Hepatic stellate cell (primary cell): Measurements from ENCODE around the gene ATP5ME.
"Not testable (repeated sequence)": the region's sequence is repeated elsewhere in the genome, so short reads cannot be mapped to it uniquely, and the experiment has no call there.

Experiments used
- DNase-seq: peaks from one replicate; pipeline ENCODE4 v3.0.0; 2011; ENCODE audit warnings: low spot score

The ATP5ME gene

DNA sequence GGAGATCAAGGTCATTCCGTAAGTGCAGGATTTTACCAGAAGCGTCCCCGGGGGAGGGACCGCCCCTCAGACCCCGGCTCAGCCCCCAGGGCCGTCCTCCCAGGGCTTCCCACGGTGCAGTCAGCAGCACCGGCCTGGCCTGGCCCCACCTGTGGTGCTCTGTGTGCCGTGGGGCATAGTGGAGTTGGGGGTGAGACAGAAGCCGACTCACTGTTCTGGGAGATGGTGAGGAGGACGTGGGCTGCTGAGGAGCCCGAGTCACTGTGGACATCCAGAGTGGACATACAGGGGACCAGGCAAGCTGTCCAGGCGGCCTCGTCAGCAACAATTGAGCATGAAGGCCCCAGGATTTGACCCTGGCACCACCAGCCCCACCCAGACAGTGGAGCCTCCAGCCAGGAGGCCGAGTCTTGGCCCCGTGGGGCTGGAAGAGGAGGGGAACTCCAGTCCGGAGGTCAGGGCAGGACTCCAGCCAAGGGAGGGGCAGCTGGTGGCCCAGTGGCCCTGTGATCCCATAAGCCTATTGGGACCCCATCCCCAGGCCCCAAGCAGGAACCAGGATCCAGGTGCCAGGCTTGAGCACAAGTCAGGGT lies 19.1 kb downstream of the ATP5ME start:
- no peak for DNase-seq

- DNase-seq = no peak
Observed at GRCh38 chr4:654503-654845, 19.6 kb downstream of the ATP5ME start.

GRCh38 chr4:653831-654502 lies 20.1 kb downstream of the ATP5ME start:
- DNase-seq = no peak

DNA sequence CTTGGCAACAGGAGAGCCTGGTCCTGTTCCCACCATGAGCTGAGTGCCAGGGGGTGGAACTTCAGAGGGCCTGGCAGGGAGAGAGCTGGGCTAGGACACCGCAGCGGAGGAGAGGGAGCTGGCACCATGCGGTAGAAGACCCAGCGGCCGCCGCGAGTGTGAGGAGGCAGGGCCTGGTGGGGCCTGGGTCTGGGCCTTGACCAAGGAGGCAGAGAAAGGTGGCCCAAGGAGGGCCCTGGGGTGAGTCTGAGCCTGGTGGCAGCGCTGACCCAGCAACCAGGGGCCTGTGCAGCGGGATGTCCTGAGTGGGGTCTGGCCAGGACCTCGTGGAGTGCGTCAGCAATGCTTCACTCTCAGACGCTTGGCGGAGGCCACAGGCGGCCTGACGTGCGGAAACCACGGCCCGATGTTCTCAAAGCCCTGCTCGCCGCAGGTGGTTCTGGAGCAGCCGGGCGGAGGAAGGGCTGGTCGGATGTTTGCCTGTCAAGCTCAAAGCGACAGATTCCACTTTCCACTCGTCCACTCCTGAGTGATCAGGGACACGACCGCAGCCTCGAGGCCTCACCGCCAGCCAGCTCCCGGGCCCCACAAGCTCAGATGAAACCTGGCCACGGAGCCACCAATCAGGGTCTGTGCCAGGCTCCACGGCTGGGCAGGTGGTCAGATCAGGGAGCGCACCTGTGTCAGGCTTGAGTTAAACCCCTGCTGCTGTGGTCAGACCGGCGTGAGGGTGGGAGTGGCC lies 20.8 kb downstream of the ATP5ME start:
- no peak for DNase-seq

DNA sequence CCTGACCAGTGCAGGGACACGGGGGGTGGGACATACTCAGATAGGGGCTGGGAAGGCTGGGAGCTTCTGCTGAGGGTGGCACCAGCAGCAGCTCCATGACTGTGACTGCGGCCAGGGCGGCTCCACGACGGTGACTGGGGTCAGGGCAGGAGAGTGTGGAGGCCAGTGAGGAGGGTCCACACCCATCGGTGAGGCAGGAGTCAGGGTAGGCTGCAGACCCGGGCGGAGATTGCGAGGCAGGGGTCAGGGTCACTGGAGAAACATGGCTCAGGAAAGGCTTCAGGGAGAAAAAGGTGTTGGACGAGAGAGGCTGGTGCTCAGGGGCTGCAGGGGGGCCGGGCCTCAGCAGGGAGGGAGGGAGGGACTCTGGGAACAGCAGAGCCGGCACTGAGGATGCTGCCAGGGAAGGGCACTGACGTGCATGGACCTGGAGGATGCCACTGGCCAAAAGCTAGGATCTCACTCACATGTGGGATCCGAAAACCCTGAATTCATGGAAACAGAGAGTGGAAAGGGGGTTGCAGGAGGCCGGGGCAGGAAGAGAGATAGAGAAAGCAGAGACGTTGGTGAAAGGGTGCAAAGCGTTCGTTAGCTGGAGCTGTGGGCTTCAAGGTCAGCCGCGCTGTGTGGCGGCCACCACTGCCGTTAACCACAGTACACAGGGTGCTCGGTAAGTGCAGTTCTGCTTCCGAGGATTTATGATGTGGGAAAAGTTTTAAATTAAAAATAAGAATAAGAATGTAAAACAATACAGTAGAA lies 22.0 kb downstream of the ATP5ME start:
- DNase-seq = no peak

- DNase-seq = no peak
Observed at GRCh38 chr4:650951-651883, 22.9 kb downstream of the ATP5ME start.

- DNase-seq = no peak
Observed at GRCh38 chr4:650461-650860, 23.6 kb downstream of the ATP5ME start.

- DNase-seq = no peak
Observed at GRCh38 chr4:649751-650310, 24.2 kb downstream of the ATP5ME start.

DNA sequence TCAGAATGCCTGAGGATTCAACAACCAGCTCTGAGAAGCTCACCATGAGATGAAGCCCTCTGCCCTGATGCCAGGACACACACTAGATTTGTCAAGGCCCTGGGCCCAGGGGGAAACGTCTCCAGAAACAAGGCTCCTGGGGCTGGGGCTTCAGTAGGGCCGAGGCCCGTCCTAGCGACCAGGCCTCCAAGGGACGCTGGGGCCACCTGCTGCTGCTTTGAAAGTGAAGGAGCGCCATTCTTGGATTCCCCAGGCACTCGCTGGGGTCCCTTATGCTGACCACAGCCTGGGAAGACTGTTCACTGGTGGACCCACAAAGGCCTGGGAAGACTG lies 24.8 kb downstream of the ATP5ME start:
- no peak for DNase-seq

DNA sequence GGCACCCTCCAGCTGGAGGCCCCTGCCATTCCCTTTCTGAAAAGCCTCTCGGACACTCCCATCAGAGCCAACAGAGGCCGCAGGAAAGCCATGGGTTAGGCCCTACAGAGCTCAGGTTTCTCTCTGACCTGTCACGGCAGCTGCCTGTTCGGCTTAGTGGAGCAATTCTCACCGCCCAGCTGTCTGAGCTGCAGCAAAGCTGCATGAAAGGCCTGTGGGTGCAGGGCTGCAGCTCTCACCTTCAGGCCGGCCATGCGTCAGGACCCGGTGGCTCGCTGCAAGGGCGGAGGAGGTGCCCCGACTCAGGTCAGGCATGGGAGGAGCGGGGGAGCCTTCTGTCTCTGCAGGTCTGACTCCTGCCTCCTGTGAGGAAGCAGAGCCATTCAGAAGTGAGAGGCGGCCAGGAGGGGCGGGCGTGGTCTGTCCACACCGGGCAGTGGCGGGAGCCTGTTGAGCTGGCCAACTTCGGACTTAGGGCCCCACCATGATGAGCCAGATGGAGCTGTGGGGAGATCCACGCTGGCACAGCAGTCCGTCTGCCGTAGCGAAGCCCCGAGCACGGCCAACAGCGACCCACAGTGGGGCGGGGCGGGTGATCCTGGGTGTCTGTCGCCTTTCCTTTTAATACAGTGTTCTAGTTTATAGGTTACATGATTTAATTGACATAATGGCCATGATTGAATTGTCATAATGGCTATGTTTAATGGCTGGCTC lies 25.3 kb downstream of the ATP5ME start:
- DNase-seq = no peak

GRCh38 chr4:647481-647880 lies 26.6 kb downstream of the ATP5ME start:
- no peak for DNase-seq

DNA sequence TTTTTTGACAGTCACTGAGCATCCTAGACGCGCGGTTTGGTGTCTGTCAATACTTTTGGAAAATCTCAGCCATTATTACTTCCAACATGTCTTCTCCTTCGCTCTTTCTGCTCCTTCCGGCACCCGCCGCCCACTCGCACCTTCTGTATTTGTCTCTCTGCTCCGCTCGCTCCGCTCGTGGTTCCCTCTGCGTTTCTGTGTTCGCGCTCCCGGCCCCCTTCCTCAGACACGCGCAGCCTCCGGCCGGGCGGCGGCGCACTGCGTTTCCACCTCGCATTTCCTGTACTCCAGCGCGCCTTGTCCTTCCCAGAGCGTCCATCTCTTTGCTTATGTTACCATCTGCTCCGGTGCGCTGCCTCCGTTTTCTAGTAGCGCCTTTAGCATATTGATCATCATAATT lies 27.6 kb downstream of the ATP5ME start:
- DNase-seq = no peak

GRCh38 chr4:642366-642765 lies 31.7 kb downstream of the ATP5ME start:
- not testable (repeated sequence) for DNase-seq

DNA sequence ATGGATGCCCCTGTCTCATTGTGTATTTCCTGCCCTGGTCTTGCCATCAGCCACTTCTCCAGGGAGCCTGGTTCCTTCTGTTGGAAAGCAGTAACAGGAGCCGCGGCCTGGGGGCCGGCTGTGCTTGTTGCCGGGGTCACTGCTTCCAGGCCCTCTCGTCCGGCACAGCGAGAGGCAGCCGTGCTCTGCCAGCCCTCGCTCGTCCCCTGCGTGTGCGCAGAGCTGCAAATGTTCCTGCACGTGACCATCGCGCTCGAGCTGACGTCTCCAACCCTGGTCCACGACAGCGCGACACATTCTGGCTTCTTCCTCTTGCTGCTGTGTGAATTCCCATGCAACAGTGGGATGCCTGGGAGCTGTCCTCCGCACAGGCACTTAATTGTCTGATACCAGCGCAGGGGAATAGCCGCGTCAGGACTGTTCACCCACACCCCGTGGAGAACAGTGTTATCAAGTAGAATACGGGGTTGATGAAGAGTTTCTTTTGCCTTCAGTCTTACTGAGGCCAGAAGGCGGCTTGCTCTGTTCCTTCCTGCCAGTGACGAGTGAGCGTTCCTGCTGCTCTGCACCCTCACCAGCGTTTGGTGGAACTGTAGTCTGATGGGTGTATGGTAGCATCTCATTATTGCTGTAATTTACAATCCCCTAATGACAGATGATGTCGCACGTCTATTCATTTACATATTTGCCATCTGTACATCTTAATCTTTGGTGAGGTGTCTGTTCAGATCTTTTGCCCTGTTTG lies 36.4 kb downstream of the ATP5ME start:
- no peak for DNase-seq

- DNase-seq = no peak
Observed at GRCh38 chr4:636628-637159, 37.4 kb downstream of the ATP5ME start.

- no peak for DNase-seq
Observed at GRCh38 chr4:635851-636627, 38.0 kb downstream of the ATP5ME start.

- DNase-seq = not testable (repeated sequence)
Observed at GRCh38 chr4:635066-635835, 38.8 kb downstream of the ATP5ME start.

DNA sequence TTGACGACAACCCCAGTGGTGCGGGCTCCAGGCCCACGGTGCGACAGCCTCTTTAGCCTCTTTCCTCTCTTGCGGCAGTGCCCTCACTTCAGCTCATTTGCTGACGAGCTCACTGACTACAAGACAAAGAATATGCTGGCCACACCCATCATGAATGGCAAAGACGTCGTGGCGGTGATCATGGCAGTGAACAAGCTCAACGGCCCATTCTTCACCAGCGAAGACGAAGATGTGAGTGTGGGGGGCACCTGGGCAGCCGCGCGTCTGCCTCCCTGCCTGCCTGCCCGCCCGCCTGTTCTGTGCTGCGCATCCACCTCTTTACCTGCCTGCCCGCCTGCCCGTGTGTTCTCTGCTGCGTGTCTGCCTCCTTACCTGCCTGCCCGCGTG lies 39.5 kb downstream of the ATP5ME start:
- DNase-seq = no peak
